DND-41 (cell line): Measurements from ENCODE around the gene OSBPL9.

Source experiments
- ATAC-seq: fragments of 200-7000 bp; cut with Tn5 transposase; 3 replicates; pipeline ENCODE4 v1.9.1; 2021; ENCODE audit warnings: low read depth; ENCODE audit not compliant: insufficient read depth
- DNase-seq: peaks from one replicate; pipeline ENCODE4 v3.0.0-alpha.2; 2020
- H2AFZ ChIP-seq: 2 replicates; pipeline ENCODE4 v1.6.0; 2012; ENCODE audit warnings: low read depth, low read length
- H3K27ac ChIP-seq: 2 replicates; pipeline ENCODE4 v1.5.1; 2012; ENCODE audit warnings: low read length, inconsistent platforms
- H3K27me3 ChIP-seq: fragments of 200-600 bp; sonication (generic); 2 replicates; pipeline ENCODE4 v1.6.0; 2012; ENCODE audit warnings: low read length, mild to moderate bottlenecking, inconsistent platforms; ENCODE audit not compliant: insufficient read depth, poor library complexity
- H3K36me3 ChIP-seq: 2 replicates; pipeline ENCODE4 v1.5.1; 2012; ENCODE audit warnings: low read length, inconsistent platforms; ENCODE audit not compliant: insufficient read depth
- H3K4me1 ChIP-seq: 2 replicates; pipeline ENCODE4 v1.5.1; 2012; ENCODE audit warnings: mild to moderate bottlenecking, low read length; ENCODE audit not compliant: insufficient read depth
- H3K4me2 ChIP-seq: 2 replicates; pipeline ENCODE4 v1.6.0; 2012; ENCODE audit warnings: mild to moderate bottlenecking, moderate library complexity, low read length, inconsistent platforms; ENCODE audit not compliant: insufficient read depth
- H3K4me3 ChIP-seq, 2 experiments: fragments of 200-600 bp in 1 of 2; shearing (Covaris generic) in 1 of 2; 2 replicates each; pipeline ENCODE4 v1.5.1; 2012 to 2016; ENCODE audit warnings: inconsistent platforms in 2 of 2, low read length in 2 of 2, mild to moderate bottlenecking in 2 of 2, low read depth in 1 of 2, moderate library complexity in 1 of 2
- H3K79me2 ChIP-seq: 2 replicates; pipeline ENCODE4 v1.6.0; 2012; ENCODE audit warnings: low read length, inconsistent platforms; ENCODE audit not compliant: insufficient read depth
- H3K9ac ChIP-seq: 2 replicates; pipeline ENCODE4 v1.6.0; 2012; ENCODE audit warnings: low read depth, mild to moderate bottlenecking, inconsistent platforms, low read length, moderate library complexity
- H3K9me3 ChIP-seq: 2 replicates; pipeline ENCODE4 v1.5.1; 2012; ENCODE audit warnings: low read length, moderate library complexity, mild to moderate bottlenecking, inconsistent platforms; ENCODE audit not compliant: insufficient read depth, severe bottlenecking
- H4K20me1 ChIP-seq: 2 replicates; pipeline ENCODE4 v1.6.0; 2012; ENCODE audit warnings: low read length; ENCODE audit not compliant: insufficient read depth
- EZH2 ChIP-seq: IDR thresholded peaks from 3 replicates; pipeline ENCODE4 v1.6.1; 2012; ENCODE audit warnings: borderline replicate concordance, low read depth, mild to moderate bottlenecking, moderate library complexity, low read length, inconsistent platforms; ENCODE audit not compliant: severe bottlenecking
- TF ChIP-seq, protein P1 (sequence below): IDR thresholded peaks from 2 replicates; pipeline ENCODE4 v1.5.1; 2012; ENCODE audit warnings: borderline replicate concordance, low read length, moderate library complexity, mild to moderate bottlenecking; ENCODE audit not compliant: poor library complexity, severe bottlenecking; ENCODE audit errors: extremely low read depth

OSBPL9 gene

GRCh38 chr1:51758310-51758709 lies 141.4 kb downstream of the OSBPL9 start:
- no peak overlapping the region for H2AFZ ChIP-seq
- H3K4me2 ChIP-seq = no peak overlapping the region
- H3K79me2 ChIP-seq = no peaks in the 10 kb centered on the region
- no peaks in the 10 kb centered on the region for H3K9me3 ChIP-seq
- no peaks in the 10 kb centered on the region for H3K36me3 ChIP-seq
- no peaks in the 10 kb centered on the region for H3K27me3 ChIP-seq
- H3K4me1 ChIP-seq = no peaks in the 10 kb centered on the region
- no peak overlapping the region for H3K9ac ChIP-seq
- ATAC-seq (no peak), DNase-seq (no peak)
- H3K4me3 ChIP-seq = no peak overlapping the region
- H3K27ac ChIP-seq = no peak overlapping the region
- H4K20me1 ChIP-seq = no peaks in the 10 kb centered on the region
- no peak for TF ChIP-seq EZH2
- TF ChIP-seq, protein P1, sequence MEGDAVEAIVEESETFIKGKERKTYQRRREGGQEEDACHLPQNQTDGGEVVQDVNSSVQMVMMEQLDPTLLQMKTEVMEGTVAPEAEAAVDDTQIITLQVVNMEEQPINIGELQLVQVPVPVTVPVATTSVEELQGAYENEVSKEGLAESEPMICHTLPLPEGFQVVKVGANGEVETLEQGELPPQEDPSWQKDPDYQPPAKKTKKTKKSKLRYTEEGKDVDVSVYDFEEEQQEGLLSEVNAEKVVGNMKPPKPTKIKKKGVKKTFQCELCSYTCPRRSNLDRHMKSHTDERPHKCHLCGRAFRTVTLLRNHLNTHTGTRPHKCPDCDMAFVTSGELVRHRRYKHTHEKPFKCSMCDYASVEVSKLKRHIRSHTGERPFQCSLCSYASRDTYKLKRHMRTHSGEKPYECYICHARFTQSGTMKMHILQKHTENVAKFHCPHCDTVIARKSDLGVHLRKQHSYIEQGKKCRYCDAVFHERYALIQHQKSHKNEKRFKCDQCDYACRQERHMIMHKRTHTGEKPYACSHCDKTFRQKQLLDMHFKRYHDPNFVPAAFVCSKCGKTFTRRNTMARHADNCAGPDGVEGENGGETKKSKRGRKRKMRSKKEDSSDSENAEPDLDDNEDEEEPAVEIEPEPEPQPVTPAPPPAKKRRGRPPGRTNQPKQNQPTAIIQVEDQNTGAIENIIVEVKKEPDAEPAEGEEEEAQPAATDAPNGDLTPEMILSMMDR = no peak

- TF ChIP-seq EZH2 = no peak
- TF ChIP-seq, protein P1 = no peak
- H3K79me2 ChIP-seq = no peaks in the 10 kb centered on the region
- no peak overlapping the region for H3K27ac ChIP-seq
- no peak for ATAC-seq
- H3K4me2 ChIP-seq = no peak overlapping the region
- no peak overlapping the region for H3K9ac ChIP-seq
- H3K4me1 ChIP-seq = no peaks in the 10 kb centered on the region
- H3K27me3 ChIP-seq = no peaks in the 10 kb centered on the region
- H3K4me3 ChIP-seq = no peak overlapping the region
- no peak overlapping the region for H2AFZ ChIP-seq
- no peak for DNase-seq
- H3K36me3 ChIP-seq = no peaks in the 10 kb centered on the region
- H4K20me1 ChIP-seq = no peaks in the 10 kb centered on the region
- H3K9me3 ChIP-seq = no peaks in the 10 kb centered on the region
These were observed 144.0 kb downstream of the OSBPL9 start for GRCh38 chr1:51760872-51761271.

DNA sequence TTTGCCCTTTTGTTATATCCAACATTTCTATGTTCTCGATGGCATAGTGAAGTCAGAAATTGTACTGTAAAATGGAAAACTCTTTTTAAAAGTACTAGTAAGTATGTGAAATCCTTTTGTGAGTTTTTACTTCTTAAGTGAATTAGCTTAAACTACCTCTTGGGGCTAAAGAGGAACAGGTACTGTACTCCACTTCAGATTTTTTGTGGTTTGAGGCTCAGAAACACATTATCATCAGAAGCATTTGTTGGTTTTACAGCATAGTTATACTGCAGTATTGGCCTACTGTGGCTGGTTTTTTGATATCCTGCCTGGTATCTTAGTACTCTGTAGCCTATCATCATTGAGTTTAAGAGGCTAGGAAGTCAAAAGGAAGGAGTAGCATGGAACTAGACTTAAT lies 144.5 kb downstream of the OSBPL9 start:
- Histone ChIP-seq H3K36me3 (0 out of 2 replicates have a peak, but pooled peaks cover under 1% of the 10 kb centered on the region), H2AFZ (no peak overlapping the region), H4K20me1 (no peaks in the 10 kb centered on the region), H3K4me2 (no peak overlapping the region), H3K27me3 (no peaks in the 10 kb centered on the region), H3K4me1 (no peaks in the 10 kb centered on the region), H3K9me3 (no peaks in the 10 kb centered on the region), H3K4me3 (no peak overlapping the region), H3K9ac (no peak overlapping the region), H3K27ac (no peak overlapping the region), H3K79me2 (no peaks in the 10 kb centered on the region)
- ATAC-seq (no peak), DNase-seq (no peak)
- TF ChIP-seq, protein P1 = no peak
- TF ChIP-seq EZH2 = no peak
